H1 (cell line): Measurements from ENCODE around the gene PRR5L. TPM values are rescaled to one million over a fixed set of nuclear protein-coding genes. Genes with fewer than 3 reads are reported as not detected.

ENCODE experiments used
- CTCF ChIA-PET: fragments of 300-600 bp; sonication (Branson Sonifier 250); formaldehyde crosslinking; loops from one replicate; lab custom pipeline; 2021; ENCODE audit not compliant: partially characterized antibody; lab: Charles Lee
- POLR2A ChIA-PET: fragments of 300-600 bp; sonication (Branson Sonifier 250); formaldehyde crosslinking; loops from one replicate; lab custom pipeline; 2021; ENCODE audit warnings: inconsistent platforms; ENCODE audit not compliant: partially characterized antibody; lab: Charles Lee
- DNase-seq, 2 experiments: peaks; one replicate each; pipeline versions ENCODE4 v3.0.0 to v3.0.0-alpha.2; 2010 to 2022; ENCODE audit warnings: low spot score in 2 of 2, low read depth in 1 of 2, mixed read lengths in 1 of 2
- FAIRE-seq: peaks from 2 replicates; lab custom pipeline; 2011; peaks lifted over from hg19 to GRCh38; lab: Jason Lieb, UNC
- H2AFZ ChIP-seq: 2 replicates; pipeline ENCODE4 v1.8.1; 2012; ENCODE audit warnings: low read length, inconsistent platforms
- H2AK5ac ChIP-seq: 2 replicates; pipeline ENCODE4 v1.6.1; 2013; ENCODE audit warnings: low read depth, low read length
- H2BK120ac ChIP-seq: replicated peaks from 2 replicates; pipeline ENCODE3; 2013; ENCODE audit warnings: low read depth, low read length, inconsistent platforms
- H2BK12ac ChIP-seq: 2 replicates; pipeline ENCODE4 v1.6.1; 2013; ENCODE audit warnings: low read depth, low read length
- H2BK15ac ChIP-seq: 2 replicates; pipeline ENCODE4 v1.6.1; 2013; ENCODE audit warnings: low read length
- H2BK20ac ChIP-seq: 2 replicates; pipeline ENCODE4 v1.6.1; 2013; ENCODE audit warnings: low read length
- H2BK5ac ChIP-seq: 2 replicates; pipeline ENCODE4 v1.6.1; 2013; ENCODE audit warnings: low read depth, low read length
- H3K14ac ChIP-seq: 2 replicates; pipeline ENCODE4 v1.6.1; 2013; ENCODE audit warnings: inconsistent platforms; ENCODE audit not compliant: insufficient read length
- H3K18ac ChIP-seq: 2 replicates; pipeline ENCODE4 v1.6.1; 2013; ENCODE audit warnings: low read length; ENCODE audit errors: extremely low read depth
- H3K23ac ChIP-seq: 2 replicates; pipeline ENCODE4 v1.6.1; 2013; ENCODE audit warnings: inconsistent platforms; ENCODE audit not compliant: insufficient read length
- H3K23me2 ChIP-seq: 2 replicates; pipeline ENCODE4 v1.6.1; 2013; ENCODE audit warnings: low read depth, low read length
- H3K27ac ChIP-seq: 2 replicates; pipeline ENCODE4 v1.6.1; 2011; ENCODE audit warnings: low read depth, low read length, inconsistent platforms
- H3K27me3 ChIP-seq, 4 experiments: replicated peaks in 1 of 4; 1 replicate in 1 of 4; 2 replicates in 3 of 4; pipeline versions ENCODE4 v1.6.1 to v1.8.1; 2011 to 2013; ENCODE audit warnings: low read length in 3 of 4, mild to moderate bottlenecking in 3 of 4, inconsistent platforms in 2 of 4, mixed read lengths in 2 of 4, moderate library complexity in 1 of 4; ENCODE audit not compliant: control insufficient read depth in 3 of 4, insufficient read depth in 3 of 4; ENCODE audit errors: extremely low read depth in 1 of 4
- H3K36me3 ChIP-seq, 4 experiments: 2 replicates each; pipeline versions ENCODE4 v1.6.1 to v1.8.1; 2011 to 2013; ENCODE audit warnings: mild to moderate bottlenecking in 4 of 4, low read length in 3 of 4, moderate library complexity in 2 of 4, control low read depth in 1 of 4, inconsistent platforms in 1 of 4; ENCODE audit not compliant: insufficient read depth in 4 of 4, control insufficient read depth in 2 of 4
- H3K4ac ChIP-seq: replicated peaks from 2 replicates; pipeline ENCODE3; 2013; ENCODE audit warnings: low read length, low read depth, mixed read lengths, inconsistent platforms; ENCODE audit not compliant: insufficient read length
- H3K4me1 ChIP-seq, 4 experiments: replicated peaks in 1 of 4; 1 replicate in 1 of 4; 2 replicates in 3 of 4; pipeline versions ENCODE4 v1.6.1 to v1.8.1; 2011 to 2013; ENCODE audit warnings: low read length in 3 of 4, inconsistent platforms in 2 of 4, mixed read lengths in 1 of 4; ENCODE audit not compliant: insufficient read depth in 4 of 4, control insufficient read depth in 3 of 4
- H3K4me2 ChIP-seq, 2 experiments: 2 replicates each; pipeline versions ENCODE4 v1.6.1 to v1.8.1; 2011 to 2013; ENCODE audit warnings: low read depth in 2 of 2, low read length in 2 of 2, control low read depth in 1 of 2, inconsistent platforms in 1 of 2, mild to moderate bottlenecking in 1 of 2; ENCODE audit not compliant: insufficient read depth in 1 of 2
- H3K4me3 ChIP-seq, 4 experiments: fragments of 200-600, 300-600 bp in 1 of 4; sonication (generic), shearing (Covaris generic), sonication (Bioruptor Twin) in 1 of 4; 2 replicates each; pipeline versions ENCODE4 v1.5.1 to v1.8.1; 2011 to 2016; ENCODE audit warnings: low read length in 4 of 4, low read depth in 3 of 4, control low read depth in 2 of 4, inconsistent platforms in 2 of 4, mild to moderate bottlenecking in 2 of 4, mixed read lengths in 1 of 4, moderate library complexity in 1 of 4; ENCODE audit not compliant: insufficient read depth in 2 of 4; ENCODE audit errors: extremely low read depth in 1 of 4
- H3K56ac ChIP-seq: replicated peaks from 2 replicates; pipeline ENCODE3; 2013; ENCODE audit warnings: low read depth, mild to moderate bottlenecking, mixed read lengths, low read length, inconsistent platforms; ENCODE audit not compliant: insufficient read length
- H3K79me1 ChIP-seq: 2 replicates; pipeline ENCODE4 v1.6.1; 2013; ENCODE audit warnings: low read depth, low read length, control low read depth
- H3K79me2 ChIP-seq, 2 experiments: 2 replicates each; pipeline versions ENCODE4 v1.6.1 to v1.8.1; 2012 to 2013; ENCODE audit warnings: low read length in 2 of 2, mild to moderate bottlenecking in 2 of 2, inconsistent platforms in 1 of 2; ENCODE audit not compliant: insufficient read depth in 2 of 2, control insufficient read depth in 1 of 2
- H3K9ac ChIP-seq, 4 experiments: replicated peaks in 1 of 4; 1 replicate in 1 of 4; 2 replicates in 3 of 4; pipeline versions ENCODE4 v1.6.1 to v1.8.1; 2011 to 2013; ENCODE audit warnings: low read depth in 3 of 4, low read length in 3 of 4, control low read depth in 2 of 4, mild to moderate bottlenecking in 2 of 4, moderate library complexity in 2 of 4, inconsistent platforms in 1 of 4; ENCODE audit errors: extremely low read depth in 1 of 4
- H3K9me3 ChIP-seq, 2 experiments: 2 replicates each; pipeline versions ENCODE4 v1.6.1 to v1.8.1; 2012 to 2013; ENCODE audit warnings: mild to moderate bottlenecking in 2 of 2, moderate library complexity in 2 of 2, control low read depth in 1 of 2, inconsistent platforms in 1 of 2, low read depth in 1 of 2, low read length in 1 of 2, mixed read lengths in 1 of 2; ENCODE audit not compliant: insufficient read depth in 2 of 2
- H4K20me1 ChIP-seq, 2 experiments: replicated peaks in 1 of 2; 2 replicates each; pipeline versions ENCODE3 to v1.8.1; 2011 to 2013; ENCODE audit warnings: inconsistent platforms in 2 of 2, low read length in 2 of 2, mild to moderate bottlenecking in 1 of 2; ENCODE audit not compliant: insufficient read depth in 2 of 2, control insufficient read depth in 1 of 2
- H4K5ac ChIP-seq: 2 replicates; pipeline ENCODE4 v1.6.1; 2013; ENCODE audit warnings: low read length, low read depth, mixed read lengths, inconsistent platforms; ENCODE audit not compliant: insufficient read length
- H4K8ac ChIP-seq: 2 replicates; pipeline ENCODE4 v1.8.0; 2013; ENCODE audit warnings: mild to moderate bottlenecking, moderate library complexity, low read length, inconsistent platforms; ENCODE audit not compliant: insufficient read depth; ENCODE audit errors: extremely low read depth
- H4K91ac ChIP-seq: replicated peaks from 2 replicates; pipeline ENCODE3; 2013; ENCODE audit warnings: low read length, mixed read lengths, inconsistent platforms; ENCODE audit not compliant: insufficient read length
- FOSL1 ChIP-seq: IDR thresholded peaks from 2 replicates; pipeline ENCODE4 v1.6.1; 2011; ENCODE audit warnings: mild to moderate bottlenecking, low read depth, low read length, moderate library complexity; ENCODE audit not compliant: insufficient read depth
- RAD21 ChIP-seq, 2 experiments: IDR thresholded peaks in 1 of 2; conservative IDR thresholded peaks in 1 of 2; 2 replicates each; pipeline ENCODE4 v1.6.1; 2011; ENCODE audit warnings: low read depth in 2 of 2, low read length in 2 of 2, improper control_type of control experiment in 1 of 2, inconsistent platforms in 1 of 2, mild to moderate bottlenecking in 1 of 2, moderate library complexity in 1 of 2
- SAP30 ChIP-seq: fragments of 300-600 bp; sonication (generic); IDR thresholded peaks from 2 replicates; pipeline ENCODE4 v1.7.1; 2012; ENCODE audit warnings: low read length, moderate library complexity, mild to moderate bottlenecking, inconsistent platforms; ENCODE audit not compliant: insufficient read depth, insufficient replicate concordance
- SP4 ChIP-seq: IDR thresholded peaks from 2 replicates; pipeline ENCODE4 v1.6.1; 2012; ENCODE audit warnings: low read length, inconsistent platforms
- TEAD4 ChIP-seq: IDR thresholded peaks from 2 replicates; pipeline ENCODE4 v1.6.1; 2012; ENCODE audit warnings: low read depth, low read length, inconsistent platforms, mixed read lengths
- WGBS, 2 experiments: shearing (Covaris generic) in 1 of 2; methylation state at CpG; one replicate each; pipeline versions ENCODE4 v1.1.6 to v1.1.7; 2013 to 2015; ENCODE audit warnings: low lambda C conversion rate in 2 of 2, mixed read lengths in 2 of 2, inconsistent platforms in 1 of 2, low coverage in 1 of 2, missing lambda C conversion rate in 1 of 2; ENCODE audit not compliant: insufficient replicate concordance in 2 of 2, insufficient coverage in 1 of 2, insufficient read length in 1 of 2; ENCODE audit errors: extremely low coverage in 1 of 2, missing lambda C conversion rate in 1 of 2; 5-methylcytosine and 5-hydroxymethylcytosine counted together
- polyA plus RNA-seq, 7 experiments: library from polyadenylated mRNA; depleted of rRNA in 3 of 7; stranded (reverse) in 5 of 7; unstranded in 2 of 7; fragments of >200 nt in 5 of 7; fragments of 200-250 nt in 2 of 7; gene quantifications; 1 replicate in 5 of 7; 2 replicates in 1 of 7; 4 replicates in 1 of 7; pipeline versions ENCODE4 v1.2.1 to v1.2.3, GENCODE V29; 2011 to 2013; ENCODE audit warnings: missing spikeins in 2 of 7, mixed read lengths in 2 of 7
- total RNA-seq: library from RNA; stranded (reverse); fragmentation: NEBNext Ultra II Directional; extraction: Animal tissue kit (Norgen Biotek cat#: 25700); gene quantifications from 2 replicates; pipeline ENCODE4 v1.2.1, GENCODE V29; 2021
- TF ChIP-seq, protein P1 (sequence below): IDR thresholded peaks from 2 replicates; pipeline ENCODE4 v1.6.1; 2012; ENCODE audit warnings: inconsistent platforms
- TF ChIP-seq, protein P2 (sequence below), 3 experiments: IDR thresholded peaks; 1 replicate in 2 of 3; 2 replicates in 1 of 3; pipeline versions ENCODE4 v1.5.1 to v1.6.1; 2011; ENCODE audit warnings: low read length in 3 of 3, mild to moderate bottlenecking in 3 of 3, inconsistent platforms in 2 of 3, low read depth in 1 of 3, moderate library complexity in 1 of 3; ENCODE audit not compliant: insufficient read depth in 1 of 3; ENCODE audit errors: control extremely low read depth in 1 of 3

Gene PRR5L
- total and polyA plus RNA-seq, 2 of the 8 experiments (the other 6 are each of a cell fraction or from before 2014, with no cell fraction given): 6.6 to 10.1 TPM

DNA sequence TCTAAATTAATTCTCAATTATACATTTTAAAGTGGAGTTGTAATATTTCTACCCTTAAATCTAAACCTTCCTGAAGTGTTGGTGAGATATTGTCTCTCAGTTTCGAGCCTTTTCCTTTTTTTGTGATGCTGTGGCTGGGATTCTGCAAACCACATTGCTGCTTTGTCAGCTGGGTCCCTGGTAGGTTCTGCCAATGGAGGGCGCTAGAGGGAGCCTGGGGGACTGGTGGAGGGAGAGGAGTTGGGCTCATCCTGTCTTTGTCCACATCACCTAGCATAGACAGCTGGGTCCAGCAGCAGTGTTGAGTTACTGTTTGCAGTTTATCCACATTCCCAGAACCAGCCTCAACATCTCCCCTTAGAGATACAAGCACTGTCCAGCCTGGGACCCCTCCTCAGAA is 173.0 kb downstream of the PRR5L start:
- H3K18ac ChIP-seq: no peak overlapping the region
- H3K4ac ChIP-seq: no peak overlapping the region
- H3K23ac ChIP-seq: no peak overlapping the region
- H3K9ac ChIP-seq: no peak overlapping the region
- 22% methylated on average over 2 of the region's 2 CpGs; no CpG with 5 or more reads in 1 of the 2 experiments for WGBS, 2 experiments
- H3K4me1 ChIP-seq: peaks cover 0 to 4% (median under 1%) of the 10 kb centered on the region in 4 experiments; a peak in 1 of 7 replicates
- H3K14ac ChIP-seq: no peak overlapping the region
- H2BK120ac ChIP-seq: no peak overlapping the region
- H3K4me3 ChIP-seq: no peak overlapping the region
- 0 out of 8 replicates have a peak, but pooled peaks cover 0 to 2% (median 0%) of the 10 kb centered on the region in 4 experiments for H3K36me3 ChIP-seq
- H3K56ac ChIP-seq: no peak overlapping the region
- no peak overlapping the region for H2BK20ac ChIP-seq
- H2BK15ac ChIP-seq: no peak overlapping the region
- H3K4me2 ChIP-seq: no peak overlapping the region
- H2BK5ac ChIP-seq: no peak overlapping the region
- peak; percentile 13 for FAIRE-seq
- no peak overlapping the region for H4K5ac ChIP-seq
- H3K27me3 ChIP-seq: no peaks in the 10 kb centered on the region
- no peaks in the 10 kb centered on the region for H4K20me1 ChIP-seq
- no peak overlapping the region for H3K27ac ChIP-seq
- POLR2A ChIA-PET: interaction anchor here (0.8 to 1.6 kb wide), 2 partner anchors 10 to 13 kb away, joined by 3 to 5 read pairs; no protein-coding TSS in a partner anchor
- CTCF ChIA-PET: interaction anchor here (0.9 to 8.8 kb wide), 19 partner anchors 9 to 195 kb away, joined by 3 to 92 read pairs (median 7); partner anchors contain the start of gene COMMD9
- no peak overlapping the region for H2AK5ac ChIP-seq
- H3K79me1 ChIP-seq: no peaks in the 10 kb centered on the region
- H3K9me3 ChIP-seq: no peaks in the 10 kb centered on the region
- peak; percentile 29 to 94 for DNase-seq
- no peak overlapping the region for H4K91ac ChIP-seq
- H2AFZ ChIP-seq: no peak overlapping the region
- H4K8ac ChIP-seq: no peak overlapping the region
- TF ChIP-seq, protein P1, sequence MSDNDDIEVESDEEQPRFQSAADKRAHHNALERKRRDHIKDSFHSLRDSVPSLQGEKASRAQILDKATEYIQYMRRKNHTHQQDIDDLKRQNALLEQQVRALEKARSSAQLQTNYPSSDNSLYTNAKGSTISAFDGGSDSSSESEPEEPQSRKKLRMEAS: 0 out of 2 replicates have a peak, but pooled peaks have one; percentile 12
- TF ChIP-seq FOSL1 (no peak), TEAD4 (0 out of 2 replicates have a peak, but pooled peaks have one; percentile 13), RAD21 (IDR thresholded peaks at IDR 0.05 in 1 of 2, conservative IDR thresholded peaks at IDR 0.05 in 1 of 2; ENCODE audit: low read depth in 2 of 2, low read length in 2 of 2) (peak; percentile 63 to 79), SP4 (no peak), SAP30 (no peak)
- TF ChIP-seq, protein P2, sequence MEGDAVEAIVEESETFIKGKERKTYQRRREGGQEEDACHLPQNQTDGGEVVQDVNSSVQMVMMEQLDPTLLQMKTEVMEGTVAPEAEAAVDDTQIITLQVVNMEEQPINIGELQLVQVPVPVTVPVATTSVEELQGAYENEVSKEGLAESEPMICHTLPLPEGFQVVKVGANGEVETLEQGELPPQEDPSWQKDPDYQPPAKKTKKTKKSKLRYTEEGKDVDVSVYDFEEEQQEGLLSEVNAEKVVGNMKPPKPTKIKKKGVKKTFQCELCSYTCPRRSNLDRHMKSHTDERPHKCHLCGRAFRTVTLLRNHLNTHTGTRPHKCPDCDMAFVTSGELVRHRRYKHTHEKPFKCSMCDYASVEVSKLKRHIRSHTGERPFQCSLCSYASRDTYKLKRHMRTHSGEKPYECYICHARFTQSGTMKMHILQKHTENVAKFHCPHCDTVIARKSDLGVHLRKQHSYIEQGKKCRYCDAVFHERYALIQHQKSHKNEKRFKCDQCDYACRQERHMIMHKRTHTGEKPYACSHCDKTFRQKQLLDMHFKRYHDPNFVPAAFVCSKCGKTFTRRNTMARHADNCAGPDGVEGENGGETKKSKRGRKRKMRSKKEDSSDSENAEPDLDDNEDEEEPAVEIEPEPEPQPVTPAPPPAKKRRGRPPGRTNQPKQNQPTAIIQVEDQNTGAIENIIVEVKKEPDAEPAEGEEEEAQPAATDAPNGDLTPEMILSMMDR (IDR thresholded peaks at IDR 0.05; ENCODE audit: control extremely low read depth in 1 of 3, insufficient read depth in 1 of 3, low read depth in 1 of 3, low read length in 3 of 3): peak; percentile 88 to 95 (median 89)
- H3K23me2 ChIP-seq: no peaks in the 10 kb centered on the region
- H3K79me2 ChIP-seq: no peaks in the 10 kb centered on the region
- no peak overlapping the region for H2BK12ac ChIP-seq
